SK-N-SH treated with all-trans-retinoic acid at 6 μM for 48 hours (cell line): Measurements from ENCODE around the gene GPHA2.

Experiments used
- CREB5 ChIP-seq: fragments of 250-450 bp; sonication (Bioruptor Pico); IDR thresholded peaks from 2 replicates; pipeline ENCODE4 v1.5.1; 2020; ENCODE audit warnings: low read depth, mild to moderate bottlenecking, moderate library complexity
- CSRNP3 ChIP-seq: fragments of 250-450 bp; sonication (Bioruptor Pico); IDR thresholded peaks from 2 replicates; pipeline ENCODE4 v1.5.1; 2021; ENCODE audit warnings: mild to moderate bottlenecking, moderate library complexity
- GLIS3 ChIP-seq: fragments of 250-450 bp; sonication (Bioruptor Pico); IDR thresholded peaks from 2 replicates; pipeline ENCODE4 v1.5.0; 2020; ENCODE audit warnings: mild to moderate bottlenecking, moderate library complexity
- ISL1 ChIP-seq: fragments of 250-450 bp; sonication (Bioruptor Pico); IDR thresholded peaks from 2 replicates; pipeline ENCODE4 v2.1.2; 2022; ENCODE audit warnings: mild to moderate bottlenecking, moderate library complexity
- PATZ1 ChIP-seq: fragments of 250-450 bp; sonication (Bioruptor Pico); IDR thresholded peaks from 2 replicates; pipeline ENCODE4 v1.8.0; 2020; ENCODE audit warnings: mild to moderate bottlenecking, moderate library complexity, borderline replicate concordance
- POU6F1 ChIP-seq: fragments of 250-450 bp; sonication (Bioruptor Pico); IDR thresholded peaks from 2 replicates; pipeline ENCODE4 v1.8.0; 2021; ENCODE audit warnings: low read depth, mild to moderate bottlenecking, moderate library complexity, borderline replicate concordance
- PPARA ChIP-seq: fragments of 250-450 bp; sonication (Bioruptor Pico); IDR thresholded peaks from 2 replicates; pipeline ENCODE4 v1.5.0; 2020; ENCODE audit warnings: mild to moderate bottlenecking, borderline replicate concordance
- TCF4 ChIP-seq: fragments of 250-450 bp; sonication (Bioruptor Pico); IDR thresholded peaks from 2 replicates; pipeline ENCODE4 v1.8.0; 2021; ENCODE audit warnings: mild to moderate bottlenecking, moderate library complexity, borderline replicate concordance
- TOX ChIP-seq: fragments of 250-450 bp; sonication (Bioruptor Pico); IDR thresholded peaks from 2 replicates; pipeline ENCODE4 v1.8.0; 2021; ENCODE audit warnings: mild to moderate bottlenecking, moderate library complexity, borderline replicate concordance
- ZFP3 ChIP-seq: fragments of 250-450 bp; sonication (Bioruptor Pico); IDR thresholded peaks from 2 replicates; pipeline ENCODE4 v1.5.0; 2020; ENCODE audit warnings: mild to moderate bottlenecking, moderate library complexity
- ZFP30 ChIP-seq: fragments of 450-650 bp; formaldehyde crosslinking; IDR thresholded peaks from 2 replicates; pipeline ENCODE4 v1.5.0; 2022; ENCODE audit warnings: mild to moderate bottlenecking, moderate library complexity
- ZNF565 ChIP-seq: fragments of 450-650 bp; formaldehyde crosslinking; conservative IDR thresholded peaks from 2 replicates; pipeline ENCODE4 v1.5.0; 2020; ENCODE audit warnings: low read depth, mild to moderate bottlenecking, moderate library complexity
- ZNF8 ChIP-seq: fragments of 450-650 bp; formaldehyde crosslinking; IDR thresholded peaks from 2 replicates; pipeline ENCODE4 v1.5.0; 2020; ENCODE audit warnings: mild to moderate bottlenecking, moderate library complexity

- no peak for TF ChIP-seq ZFP3 (CRISPR knock-in tag)
- no peak for TF ChIP-seq CREB5
- TF ChIP-seq ZNF565 (CRISPR knock-in tag), result no peak
- TF ChIP-seq CSRNP3 (CRISPR knock-in tag), result no peak
- TF ChIP-seq TCF4 (CRISPR knock-in tag), result no peak
- no peak for TF ChIP-seq PPARA
- no peak for TF ChIP-seq ZNF8
- TF ChIP-seq TOX (CRISPR knock-in tag), result no peak
- TF ChIP-seq GLIS3 (CRISPR knock-in tag), result no peak
- TF ChIP-seq POU6F1, result no peak
- TF ChIP-seq PATZ1 (CRISPR knock-in tag), result no peak
- no peak for TF ChIP-seq ISL1 (CRISPR knock-in tag)
- no peak for TF ChIP-seq ZFP30 (CRISPR knock-in tag)
Observed at GRCh38 chr11:64931290-64931689, 4.4 kb downstream of the GPHA2 start.
